AG04449 (cell line): Measurements from ENCODE around the gene CCDC66.

Experiments
- CTCF ChIA-PET: fragments of 350-600 bp; formaldehyde crosslinking; extraction: SDS; loops from one replicate; lab custom pipeline; 2021; ENCODE audit warnings: antibody characterized with exemption; lab: Yijun Ruan, JAX
- POLR2A ChIA-PET: fragments of 400-600, 350-600 bp; formaldehyde crosslinking; extraction: SDS; loops from one replicate; lab custom pipeline; 2020; ENCODE audit warnings: antibody characterized with exemption, inconsistent platforms; lab: Yijun Ruan, JAX
- DNase-seq: peaks from one replicate; pipeline ENCODE4 v3.0.0-alpha.2; 2010; ENCODE audit warnings: low read depth, low spot score
- H3K4me3 ChIP-seq: 2 replicates; pipeline ENCODE4 v1.5.1; 2011; ENCODE audit warnings: low read depth, mild to moderate bottlenecking, control low read depth, low read length
- TF ChIP-seq, protein P1 (sequence below): IDR thresholded peaks from one replicate; pipeline ENCODE4 v1.5.1; 2011; ENCODE audit warnings: mild to moderate bottlenecking, moderate library complexity, low read length, control low read depth, inconsistent platforms; ENCODE audit not compliant: insufficient read depth; ENCODE audit errors: missing control alignments

The CCDC66 gene

DNA sequence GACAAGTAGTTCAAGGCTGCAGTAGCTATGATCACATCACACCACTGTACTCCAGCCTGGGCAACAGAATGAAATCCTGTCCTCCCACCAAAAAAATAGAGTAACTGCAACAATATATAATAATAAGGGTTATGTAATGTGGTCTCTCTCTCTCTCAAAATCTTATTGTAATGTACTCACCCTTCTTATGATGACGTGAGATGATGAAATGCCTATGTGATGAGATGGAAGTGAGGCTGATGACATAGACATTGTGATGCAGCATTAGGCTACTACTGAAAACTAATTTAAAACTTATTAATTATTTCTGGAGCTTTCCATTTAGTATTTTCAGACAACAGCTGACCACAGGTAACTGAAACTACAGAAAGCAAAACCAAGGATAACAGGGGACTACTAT lies 98.7 kb downstream of the CCDC66 start:
- no peak for DNase-seq
- no peak overlapping the region for H3K4me3 ChIP-seq
- TF ChIP-seq, protein P1, sequence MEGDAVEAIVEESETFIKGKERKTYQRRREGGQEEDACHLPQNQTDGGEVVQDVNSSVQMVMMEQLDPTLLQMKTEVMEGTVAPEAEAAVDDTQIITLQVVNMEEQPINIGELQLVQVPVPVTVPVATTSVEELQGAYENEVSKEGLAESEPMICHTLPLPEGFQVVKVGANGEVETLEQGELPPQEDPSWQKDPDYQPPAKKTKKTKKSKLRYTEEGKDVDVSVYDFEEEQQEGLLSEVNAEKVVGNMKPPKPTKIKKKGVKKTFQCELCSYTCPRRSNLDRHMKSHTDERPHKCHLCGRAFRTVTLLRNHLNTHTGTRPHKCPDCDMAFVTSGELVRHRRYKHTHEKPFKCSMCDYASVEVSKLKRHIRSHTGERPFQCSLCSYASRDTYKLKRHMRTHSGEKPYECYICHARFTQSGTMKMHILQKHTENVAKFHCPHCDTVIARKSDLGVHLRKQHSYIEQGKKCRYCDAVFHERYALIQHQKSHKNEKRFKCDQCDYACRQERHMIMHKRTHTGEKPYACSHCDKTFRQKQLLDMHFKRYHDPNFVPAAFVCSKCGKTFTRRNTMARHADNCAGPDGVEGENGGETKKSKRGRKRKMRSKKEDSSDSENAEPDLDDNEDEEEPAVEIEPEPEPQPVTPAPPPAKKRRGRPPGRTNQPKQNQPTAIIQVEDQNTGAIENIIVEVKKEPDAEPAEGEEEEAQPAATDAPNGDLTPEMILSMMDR = no peak
- CTCF ChIA-PET = no interaction called here
- POLR2A ChIA-PET = no interaction called here

DNA sequence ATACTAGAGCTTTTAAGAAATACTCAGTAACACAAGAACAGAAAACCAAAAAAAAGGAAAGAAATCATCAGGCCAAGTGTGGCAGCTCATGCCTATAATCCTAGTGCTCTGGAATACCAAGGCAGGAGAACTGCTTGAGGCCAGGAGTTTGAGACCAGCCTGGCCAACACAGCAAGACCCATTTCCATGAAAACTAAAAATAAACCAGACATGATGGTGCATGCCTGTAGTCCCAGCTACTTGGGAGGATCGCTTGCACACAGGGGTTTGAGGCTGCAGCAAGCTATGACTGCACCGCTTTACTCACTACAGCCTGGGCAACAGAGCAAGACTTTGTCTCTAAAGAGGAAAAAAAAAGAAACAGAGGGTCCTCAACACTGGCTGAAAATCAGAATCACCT lies 107.8 kb downstream of the CCDC66 start:
- ChIA-PET CTCF (no interaction called here), POLR2A (no interaction called here)
- TF ChIP-seq, protein P1 = no peak

DNA sequence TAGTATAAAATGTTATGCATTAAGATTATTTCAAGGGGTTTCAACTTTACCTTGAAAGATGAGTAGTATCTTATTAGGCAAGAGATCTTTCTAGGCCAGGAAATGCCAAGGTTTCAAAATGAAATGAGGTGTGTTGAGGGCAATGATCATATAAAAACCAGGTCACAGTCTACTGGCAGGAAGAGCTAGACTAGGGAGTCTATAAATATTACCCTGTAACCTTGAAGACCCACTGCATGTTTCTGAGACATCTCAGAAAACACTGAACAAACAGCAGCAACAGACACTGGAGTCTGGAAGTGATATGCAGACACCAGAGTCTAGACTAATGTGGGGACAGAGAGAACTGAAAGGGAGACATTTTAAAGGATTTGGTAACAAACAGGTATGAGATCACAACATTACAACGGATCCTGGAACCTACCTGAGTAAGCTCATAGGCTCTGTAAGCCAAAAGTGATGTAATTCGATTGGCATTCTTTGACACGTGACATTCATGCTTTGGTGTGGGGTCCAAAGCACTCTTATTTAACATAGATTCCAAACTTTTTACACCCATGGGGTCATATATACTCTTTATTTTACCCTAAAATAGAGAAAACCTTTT lies 111.1 kb downstream of the CCDC66 start:
- no peak overlapping the region for H3K4me3 ChIP-seq
- TF ChIP-seq, protein P1 = no peak
- DNase-seq = no peak
- ChIA-PET POLR2A (no interaction called here), CTCF (interaction anchor here (1.2 to 1.4 kb wide), 3 partner anchors 9 to 320 kb away, joined by 3 to 5 read pairs (median 3); no protein-coding TSS in a partner anchor)

More for the DNA sequence above, 107.8 kb downstream of the CCDC66 start:
- no peak for DNase-seq
- H3K4me3 ChIP-seq = no peak overlapping the region
